HG03354 (cell line): ENCODE data around the gene DAPL1.

Experiments used
- ATAC-seq: cut with Tn5 transposase; IDR thresholded peaks from one replicate; pipeline ENCODE4 v1.9.1; 2021; ENCODE audit warnings: mild to moderate bottlenecking; ENCODE audit not compliant: unreplicated experiment, poor library complexity, severe bottlenecking

DAPL1 gene

DNA sequence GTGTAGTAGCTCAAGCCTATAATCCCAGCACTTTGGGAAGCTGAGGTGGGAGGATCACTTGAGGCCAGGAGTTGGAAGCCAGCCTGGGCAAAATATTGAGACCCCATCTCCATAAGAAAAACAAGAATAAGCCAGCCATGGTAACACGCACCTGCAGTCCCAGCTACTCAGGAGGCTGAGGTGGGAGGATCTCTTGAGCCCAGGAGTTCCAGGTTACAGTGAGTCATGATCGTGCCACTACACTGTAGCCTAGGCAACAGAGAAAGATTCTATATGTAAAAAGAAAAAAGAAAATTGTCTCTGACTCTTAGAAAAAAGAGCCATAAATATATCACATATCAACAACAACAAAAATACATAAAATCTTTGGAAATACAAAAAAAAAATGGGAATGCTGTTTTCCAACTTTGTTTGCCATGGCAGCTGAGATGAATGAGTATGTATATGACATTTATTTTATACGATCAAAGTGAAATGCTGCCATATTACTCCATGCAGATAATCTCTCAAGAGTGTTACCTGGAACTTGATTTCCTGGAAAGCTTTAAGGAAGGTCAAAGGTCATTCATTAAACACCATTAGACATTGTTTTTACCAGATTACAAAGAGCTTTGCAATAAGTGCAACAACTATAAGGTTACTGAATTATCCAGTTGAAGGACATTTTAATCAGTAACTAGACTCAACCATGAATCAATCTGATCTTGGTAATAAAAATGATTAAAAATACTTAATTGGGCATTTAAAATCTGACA, 19.7 kb upstream of the DAPL1 start:
- ATAC-seq: no peak

DNA sequence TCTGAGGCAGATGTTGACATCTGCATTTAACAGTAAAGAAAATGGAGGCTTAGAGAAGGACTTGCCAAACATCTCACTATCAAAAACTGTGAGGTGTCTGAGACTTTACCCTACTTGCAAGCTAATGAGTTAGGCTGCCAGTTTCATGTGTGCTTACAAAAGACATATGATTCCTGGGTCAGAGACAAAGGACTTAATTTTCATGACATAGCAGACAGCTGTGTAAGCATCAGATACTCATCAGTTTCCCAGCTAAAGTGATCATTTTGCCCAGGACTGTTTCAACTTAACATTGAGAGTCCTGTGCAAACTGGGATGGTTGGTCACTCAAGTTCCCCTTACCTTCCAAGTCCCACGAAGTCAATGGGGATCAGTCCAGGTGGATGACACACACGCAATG, 18.9 kb upstream of the DAPL1 start:
- ATAC-seq: no peak

DNA sequence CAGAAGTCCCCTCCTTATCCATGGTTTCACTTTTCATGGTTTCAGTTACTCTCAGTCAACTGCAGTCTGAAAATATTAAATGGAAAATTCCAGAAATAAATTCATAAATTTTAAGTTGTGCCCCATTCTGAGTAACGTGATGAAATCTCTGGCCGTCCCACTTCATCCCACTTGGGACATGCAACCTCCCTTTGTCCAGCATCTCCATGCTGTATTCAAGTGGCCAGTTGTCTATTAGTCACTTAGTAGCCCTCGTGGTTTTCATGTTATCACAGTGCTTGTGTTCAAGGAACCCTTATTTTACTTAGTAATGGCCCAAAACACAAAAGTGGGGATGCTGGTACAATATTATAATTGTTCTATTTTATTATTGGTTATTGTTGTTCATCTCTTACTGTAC, 18.0 kb upstream of the DAPL1 start:
- ATAC-seq: no peak

DNA sequence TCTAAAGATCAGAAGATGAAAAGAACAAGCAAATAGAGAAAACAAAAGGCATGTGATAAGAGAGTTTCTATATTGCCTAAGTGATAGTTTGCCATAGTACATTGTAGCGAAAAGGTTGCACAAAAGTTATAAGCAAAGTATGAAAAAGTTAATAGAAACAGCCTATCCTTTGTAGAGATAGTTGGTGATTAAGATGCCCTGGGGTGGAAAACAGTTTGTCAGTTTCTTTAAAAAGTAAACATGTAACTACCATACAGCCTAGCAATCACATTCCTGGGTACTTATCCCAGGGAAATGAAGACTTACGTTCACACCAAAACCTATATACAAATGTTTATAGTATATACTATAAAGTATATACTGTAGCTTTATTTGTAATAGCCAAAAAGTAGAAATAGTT, 16.9 kb upstream of the DAPL1 start:
- ATAC-seq: no peak

DNA sequence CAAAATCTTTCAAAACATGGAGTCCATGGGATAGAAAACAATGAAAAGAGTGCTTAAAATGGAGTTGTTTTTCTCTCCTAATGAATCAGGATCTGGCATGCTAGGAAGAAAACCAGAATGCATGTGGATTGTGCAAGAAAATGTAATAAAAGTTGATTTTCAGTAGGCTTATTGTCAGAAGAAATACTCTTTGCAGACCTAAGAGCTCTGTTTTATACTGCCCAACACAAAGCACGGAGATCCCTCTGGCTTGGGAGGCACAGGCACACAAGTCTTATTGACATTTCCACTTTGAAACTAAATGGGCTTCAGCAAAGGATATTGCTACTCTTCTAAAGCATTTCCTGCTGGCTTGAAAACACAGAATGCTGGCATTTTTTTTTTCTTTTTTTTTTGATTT, 15.5 kb upstream of the DAPL1 start:
- no peak for ATAC-seq

DNA sequence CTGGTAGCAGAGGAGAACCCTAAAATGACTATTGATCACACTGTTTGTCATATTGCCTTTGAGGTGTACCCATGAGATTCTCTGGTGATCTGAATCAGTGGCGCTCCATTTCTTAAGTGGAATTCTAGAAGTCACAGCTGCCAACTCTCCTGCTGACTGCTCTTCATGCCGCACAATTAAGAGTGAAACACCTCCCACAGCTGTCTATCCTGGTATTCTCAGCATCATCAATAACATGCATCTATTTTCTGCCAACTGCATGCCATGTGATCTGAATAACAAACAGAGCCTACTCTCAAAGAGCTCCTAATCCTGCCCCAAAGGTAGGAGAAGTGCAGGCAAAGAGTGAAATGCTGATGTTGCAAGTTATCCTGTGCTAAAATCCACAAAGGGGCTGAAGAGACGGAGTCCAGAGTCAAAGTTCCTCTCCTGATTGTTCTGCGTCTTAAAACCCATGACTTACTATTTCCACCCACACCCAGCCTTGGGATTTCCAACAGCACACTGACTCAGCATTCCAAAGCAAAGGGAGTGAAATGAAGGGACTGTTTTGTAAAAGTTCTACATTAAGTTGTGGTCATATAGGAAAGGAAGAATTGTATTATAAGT, 13.7 kb upstream of the DAPL1 start:
- ATAC-seq: no peak

DNA sequence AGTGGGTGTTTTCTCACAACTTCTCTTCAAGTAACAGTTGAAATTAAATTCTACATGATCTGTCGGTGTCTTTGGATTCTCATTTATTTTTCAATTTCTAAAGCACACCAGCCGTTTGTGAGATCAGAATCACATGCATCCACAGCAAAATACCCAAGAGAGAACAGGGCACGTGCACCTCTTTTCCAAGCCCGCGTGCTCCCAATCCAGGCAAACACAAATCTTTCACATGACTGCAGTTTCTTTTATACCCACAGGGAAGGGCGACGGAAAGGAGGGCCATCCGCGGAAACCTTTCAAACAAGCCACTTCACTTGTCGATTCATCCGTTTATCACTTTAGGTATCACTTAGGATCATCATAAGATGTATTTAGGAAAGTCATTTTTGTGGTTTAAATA, 13.0 kb upstream of the DAPL1 start:
- ATAC-seq: no peak

DNA sequence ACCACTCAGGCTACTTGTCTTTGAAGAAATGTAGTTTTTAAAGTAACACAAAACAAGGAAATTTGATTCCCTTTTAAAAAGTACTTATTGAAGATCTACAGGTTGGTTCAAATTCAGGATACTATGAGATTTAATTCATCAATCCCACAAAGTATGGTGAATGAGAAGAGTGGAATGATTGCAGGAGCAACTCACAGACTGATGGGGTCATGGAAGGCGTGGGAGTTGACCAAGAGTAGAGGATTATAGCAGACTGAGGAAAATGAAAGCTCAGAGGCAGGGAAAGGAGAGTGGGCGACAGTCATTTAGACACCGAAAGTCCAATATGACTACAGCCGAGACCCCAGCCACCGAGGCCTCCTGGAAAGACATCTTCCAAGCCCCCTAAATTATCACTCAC, 12.5 kb upstream of the DAPL1 start:
- no peak for ATAC-seq

DNA sequence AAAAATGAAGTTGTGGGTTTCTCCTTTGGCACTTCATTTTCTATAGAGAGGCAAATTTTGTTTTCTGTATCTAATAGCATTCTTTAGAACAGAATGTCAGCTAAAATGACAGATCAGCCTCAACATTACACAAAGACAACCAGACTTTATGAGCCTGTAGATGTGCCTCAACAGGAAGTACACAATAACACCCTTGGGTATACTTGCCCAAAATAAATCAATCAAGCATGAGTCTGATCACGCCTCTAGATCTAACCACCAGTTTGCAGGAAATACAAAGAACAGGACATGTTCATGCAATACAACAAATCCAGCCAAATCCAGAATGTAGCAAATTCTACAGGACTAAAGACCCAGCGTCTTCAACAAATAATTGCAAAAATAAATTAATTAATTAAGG, 11.2 kb upstream of the DAPL1 start:
- ATAC-seq: no peak

DNA sequence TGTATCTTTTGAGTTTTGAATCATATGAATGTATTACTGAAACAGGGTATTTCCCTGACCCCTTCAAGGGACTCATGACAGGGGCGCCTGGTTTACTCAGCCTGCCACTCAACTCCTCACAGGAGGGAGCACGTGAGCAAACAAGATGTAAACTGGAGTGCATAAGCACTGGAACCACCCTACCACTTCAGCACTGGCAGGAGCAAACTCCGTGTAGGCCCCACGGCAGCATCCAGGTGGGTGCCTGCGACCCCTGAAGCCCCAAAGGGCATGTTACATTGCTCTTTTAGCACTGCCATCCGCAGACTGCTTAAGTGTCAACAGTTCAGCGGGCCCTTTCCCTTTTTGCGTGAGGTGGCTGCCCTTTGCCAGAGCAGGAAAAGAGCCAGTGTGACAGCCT, 8.2 kb upstream of the DAPL1 start:
- ATAC-seq: no peak

DNA sequence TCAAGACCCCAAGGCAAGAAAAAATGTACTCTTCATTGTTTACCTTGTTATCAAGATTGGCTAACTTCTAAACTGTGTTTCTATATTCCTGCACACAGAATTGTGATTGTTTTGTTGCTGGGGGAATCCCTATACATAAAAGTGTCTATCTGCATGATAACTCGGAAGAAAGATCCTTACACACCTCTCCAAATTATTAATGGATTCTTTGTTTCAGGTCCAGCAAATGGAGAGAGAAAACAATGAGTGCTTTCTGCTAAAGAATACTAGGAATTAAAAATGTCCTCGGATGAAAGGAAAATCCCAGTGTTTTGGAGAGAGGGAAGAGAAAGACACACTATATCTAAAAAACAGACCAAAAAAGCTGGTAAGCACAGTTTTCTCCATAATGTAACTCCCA, 6.2 kb upstream of the DAPL1 start:
- no peak for ATAC-seq

DNA sequence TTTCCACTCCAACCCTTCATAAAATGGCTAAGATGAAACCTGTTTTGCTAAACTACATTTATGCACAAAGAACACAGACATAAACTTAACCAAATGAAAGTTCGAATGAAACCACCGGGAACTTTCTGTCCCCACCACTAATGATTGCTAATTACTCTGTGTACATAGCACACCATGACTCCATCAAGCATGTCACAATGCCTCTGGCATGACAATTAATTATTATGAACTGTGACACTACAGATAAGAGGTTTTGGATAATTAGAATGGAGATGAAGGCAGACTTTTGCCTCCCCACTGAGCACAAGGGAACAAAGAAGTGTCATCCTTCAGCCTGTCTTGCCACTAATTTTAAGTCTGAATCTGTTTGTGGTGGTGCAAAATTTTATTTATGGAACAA, 1.5 kb downstream of the DAPL1 start:
- no peak for ATAC-seq

DNA sequence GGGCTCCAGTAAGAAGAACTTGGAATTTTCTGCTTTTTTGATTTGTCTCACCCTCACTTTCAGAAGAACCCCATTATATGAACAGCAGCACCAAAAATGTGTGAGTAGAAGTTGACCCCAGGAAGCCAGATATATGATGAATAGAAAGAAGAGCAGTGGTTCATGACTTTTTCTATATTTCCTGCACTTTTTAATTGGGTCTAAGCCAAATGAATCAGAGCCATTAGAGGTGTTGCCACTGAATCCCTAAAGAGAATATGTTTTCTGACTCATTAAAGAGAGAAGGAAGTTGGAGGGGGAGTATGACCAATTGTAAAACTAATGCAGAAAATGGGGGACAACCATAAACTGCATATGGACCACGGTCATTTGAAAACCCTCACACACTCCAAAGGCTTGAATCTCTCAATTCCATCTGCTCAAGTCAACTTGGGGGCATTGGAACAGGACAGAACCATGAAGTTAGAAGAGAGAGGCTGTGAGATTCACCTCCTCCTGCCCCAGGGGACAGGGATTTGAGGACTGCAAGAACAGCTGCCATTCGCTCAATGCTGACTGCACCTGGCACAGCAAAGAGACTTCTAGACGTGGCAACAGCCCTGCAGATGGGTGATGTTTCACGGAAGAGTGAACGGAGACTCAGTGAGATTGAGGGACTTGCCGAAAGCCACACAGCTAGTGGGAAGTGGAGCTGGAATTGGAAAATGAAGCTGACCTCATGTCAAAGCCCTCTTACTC, 3.0 kb downstream of the DAPL1 start:
- no peak for ATAC-seq

DNA sequence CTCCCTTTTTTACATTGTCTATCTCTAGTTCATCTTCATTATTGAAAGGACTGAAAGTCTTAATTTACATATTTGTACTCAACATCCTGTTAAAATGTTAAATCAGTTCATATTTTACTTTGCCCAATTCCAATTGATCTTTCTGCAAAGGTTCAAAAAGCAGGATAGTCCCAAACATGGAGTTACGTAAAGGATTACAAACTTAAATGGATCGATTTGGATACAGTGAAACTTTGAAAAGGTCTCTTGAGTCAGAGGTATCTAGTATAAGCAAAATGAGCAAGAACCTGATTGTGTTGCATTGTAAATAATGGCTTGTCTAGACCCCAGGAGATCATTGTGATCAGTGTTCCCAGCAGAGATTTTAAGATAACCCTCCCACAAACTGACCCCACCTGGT, 4.1 kb downstream of the DAPL1 start:
- ATAC-seq: no peak

DNA sequence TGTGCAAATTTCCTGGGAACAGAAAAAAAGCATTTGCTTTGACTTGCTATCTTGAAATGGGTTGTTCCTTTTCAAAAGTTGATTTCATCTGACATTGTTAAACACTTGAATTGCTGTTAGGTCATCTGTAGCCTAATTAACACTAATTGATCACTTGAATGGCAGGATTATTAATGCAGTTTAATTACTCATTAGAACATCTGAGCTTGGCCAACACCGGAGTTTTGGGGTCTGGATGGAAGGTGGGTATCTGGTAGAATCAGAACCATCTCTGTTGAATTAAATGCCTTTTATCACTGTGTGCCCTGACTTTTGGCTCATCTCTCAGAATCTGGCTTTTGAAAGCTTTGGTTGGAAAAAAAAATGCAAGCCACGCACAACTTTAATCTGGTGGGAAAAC, 8.4 kb downstream of the DAPL1 start:
- no peak for ATAC-seq

DNA sequence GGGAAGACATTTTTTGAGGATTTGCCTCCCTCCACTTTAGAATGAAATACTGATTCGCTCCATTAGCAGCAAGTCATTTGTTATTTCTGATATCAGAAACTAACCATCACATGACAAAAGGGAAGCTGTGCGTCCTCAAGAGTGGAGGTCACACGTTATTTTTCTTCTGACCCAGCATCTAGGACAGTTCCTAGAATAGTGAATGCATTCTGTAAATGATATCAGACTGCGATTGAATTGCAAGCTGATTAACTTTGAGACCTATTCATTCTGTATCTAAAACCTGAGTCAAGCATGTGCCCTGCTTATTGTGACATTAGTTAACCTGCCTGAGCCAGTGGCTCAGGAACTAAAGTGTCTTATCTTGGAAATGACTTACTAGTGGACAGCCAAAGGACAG, 10.1 kb downstream of the DAPL1 start:
- ATAC-seq: no peak

DNA sequence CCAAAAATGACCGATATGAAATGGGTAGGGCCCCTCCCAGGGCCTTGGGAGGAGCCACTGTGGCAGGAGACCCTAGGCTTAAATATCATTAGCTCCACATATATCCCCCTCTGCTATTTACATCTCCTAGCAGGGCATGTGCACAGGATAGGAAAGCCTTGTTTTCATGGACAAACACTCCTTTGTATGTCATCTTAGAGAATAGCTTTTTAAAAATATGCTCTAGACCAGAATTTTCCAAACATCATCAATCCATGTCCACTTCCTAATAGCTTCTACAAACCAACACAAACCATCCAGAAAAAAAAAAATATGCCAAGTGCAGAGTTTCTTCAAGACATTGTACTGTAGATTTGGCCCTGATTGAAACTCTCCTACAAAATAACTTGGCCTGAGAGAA, 10.8 kb downstream of the DAPL1 start:
- ATAC-seq: no peak

DNA sequence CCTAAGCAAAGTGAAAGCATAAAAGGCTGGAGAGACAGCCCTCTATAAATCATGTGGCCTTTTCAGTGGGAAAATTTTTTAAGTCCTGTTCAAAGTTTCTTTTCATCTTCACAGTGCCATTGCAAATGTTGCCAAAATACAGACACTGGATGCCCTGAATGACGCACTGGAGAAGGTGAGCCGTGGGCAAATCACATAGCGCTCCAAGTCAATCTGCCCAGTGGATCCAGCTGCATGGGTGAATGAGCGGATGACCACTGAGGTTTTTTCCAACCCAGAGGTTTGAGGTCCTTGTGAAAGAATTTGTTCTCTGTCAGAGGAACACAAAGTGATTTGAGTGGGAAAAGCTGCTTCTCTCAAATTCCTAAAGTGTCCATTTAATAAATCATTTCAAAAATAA, 11.8 kb downstream of the DAPL1 start:
- no peak for ATAC-seq

DNA sequence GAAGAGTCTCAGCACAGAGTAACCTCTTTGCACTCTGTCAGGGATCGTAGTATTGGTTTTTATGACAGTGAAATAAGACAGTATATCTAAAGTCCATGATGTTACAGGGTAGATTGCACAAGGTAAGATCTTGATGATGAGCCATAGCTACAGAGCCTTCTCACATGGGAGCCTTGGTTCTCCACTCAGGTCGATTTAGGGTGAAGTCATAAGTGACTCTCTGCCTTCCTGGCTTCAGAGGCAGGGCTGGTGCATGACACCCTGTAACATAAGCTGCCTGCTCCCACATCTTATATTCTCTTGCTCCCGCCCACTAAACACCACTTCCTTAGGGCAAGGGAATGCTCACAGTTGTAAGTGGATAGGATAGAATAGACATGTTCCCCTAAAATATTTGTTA, 13.3 kb downstream of the DAPL1 start:
- ATAC-seq: no peak

DNA sequence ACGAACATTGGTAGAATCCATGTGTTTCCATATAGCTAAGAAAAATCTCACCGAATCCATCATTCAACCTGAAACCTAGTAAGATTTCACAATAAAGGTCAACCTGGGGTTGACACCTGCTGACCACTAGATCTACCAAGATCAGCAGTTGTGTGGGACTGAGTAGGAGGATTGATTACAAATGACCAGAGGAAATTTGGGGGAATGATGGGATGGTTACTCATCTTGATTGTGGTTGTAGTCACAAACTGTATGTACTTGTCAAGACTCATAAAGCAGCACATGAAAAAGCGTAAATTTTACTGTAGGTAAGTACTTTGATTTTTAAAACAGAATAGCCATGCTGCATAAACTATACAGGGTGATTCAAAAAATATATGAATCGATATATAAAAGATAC, 14.7 kb downstream of the DAPL1 start:
- ATAC-seq: no peak

DNA sequence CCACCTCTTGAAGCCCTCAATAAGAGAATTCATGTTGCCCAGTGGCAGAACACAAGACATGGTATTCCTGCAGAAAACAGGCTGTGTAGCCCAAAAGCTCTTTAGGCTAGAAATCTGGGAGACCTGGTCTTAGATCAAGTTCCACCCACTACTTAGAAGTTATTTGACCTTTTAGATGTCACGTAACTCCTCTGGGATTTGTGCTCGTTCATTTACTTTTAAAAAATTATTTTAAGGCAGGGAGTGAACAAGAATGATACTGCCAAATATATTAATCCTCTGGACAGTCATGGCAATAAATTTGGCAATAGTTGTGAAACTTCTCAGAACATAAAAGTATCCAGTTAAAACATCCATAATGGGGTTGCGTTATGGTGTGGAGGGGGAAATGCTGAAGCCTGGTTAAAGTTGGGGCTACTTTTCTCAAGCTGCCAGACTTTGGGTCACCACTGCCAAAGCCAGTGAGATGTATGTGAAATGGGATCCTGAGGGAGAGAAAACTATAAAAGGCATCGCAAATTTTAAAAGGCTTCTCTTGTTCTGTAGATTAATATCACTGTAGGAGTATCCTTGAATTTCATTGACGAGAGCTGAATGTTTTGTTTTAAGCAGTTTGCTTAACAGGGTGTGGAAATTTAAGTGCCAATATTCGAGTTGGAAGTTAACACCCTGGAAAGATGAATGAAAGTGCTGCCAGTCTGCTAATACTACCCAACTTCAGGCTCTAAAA, 15.8 kb downstream of the DAPL1 start:
- no peak for ATAC-seq
